Measurements from ENCODE around the gene TMEM218.

- TF ChIP-seq, protein P1, sequence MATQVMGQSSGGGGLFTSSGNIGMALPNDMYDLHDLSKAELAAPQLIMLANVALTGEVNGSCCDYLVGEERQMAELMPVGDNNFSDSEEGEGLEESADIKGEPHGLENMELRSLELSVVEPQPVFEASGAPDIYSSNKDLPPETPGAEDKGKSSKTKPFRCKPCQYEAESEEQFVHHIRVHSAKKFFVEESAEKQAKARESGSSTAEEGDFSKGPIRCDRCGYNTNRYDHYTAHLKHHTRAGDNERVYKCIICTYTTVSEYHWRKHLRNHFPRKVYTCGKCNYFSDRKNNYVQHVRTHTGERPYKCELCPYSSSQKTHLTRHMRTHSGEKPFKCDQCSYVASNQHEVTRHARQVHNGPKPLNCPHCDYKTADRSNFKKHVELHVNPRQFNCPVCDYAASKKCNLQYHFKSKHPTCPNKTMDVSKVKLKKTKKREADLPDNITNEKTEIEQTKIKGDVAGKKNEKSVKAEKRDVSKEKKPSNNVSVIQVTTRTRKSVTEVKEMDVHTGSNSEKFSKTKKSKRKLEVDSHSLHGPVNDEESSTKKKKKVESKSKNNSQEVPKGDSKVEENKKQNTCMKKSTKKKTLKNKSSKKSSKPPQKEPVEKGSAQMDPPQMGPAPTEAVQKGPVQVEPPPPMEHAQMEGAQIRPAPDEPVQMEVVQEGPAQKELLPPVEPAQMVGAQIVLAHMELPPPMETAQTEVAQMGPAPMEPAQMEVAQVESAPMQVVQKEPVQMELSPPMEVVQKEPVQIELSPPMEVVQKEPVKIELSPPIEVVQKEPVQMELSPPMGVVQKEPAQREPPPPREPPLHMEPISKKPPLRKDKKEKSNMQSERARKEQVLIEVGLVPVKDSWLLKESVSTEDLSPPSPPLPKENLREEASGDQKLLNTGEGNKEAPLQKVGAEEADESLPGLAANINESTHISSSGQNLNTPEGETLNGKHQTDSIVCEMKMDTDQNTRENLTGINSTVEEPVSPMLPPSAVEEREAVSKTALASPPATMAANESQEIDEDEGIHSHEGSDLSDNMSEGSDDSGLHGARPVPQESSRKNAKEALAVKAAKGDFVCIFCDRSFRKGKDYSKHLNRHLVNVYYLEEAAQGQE (IDR thresholded peaks at IDR 0.05; ENCODE audit: low read depth, low read length) = no peak
- TF ChIP-seq NRF1 (conservative IDR thresholded peaks at IDR 0.05; ENCODE audit: low read depth, low read length) = no peak
- TF ChIP-seq SIN3A (IDR thresholded peaks at IDR 0.05; ENCODE audit: low read depth, low read length) = no peak
- TF ChIP-seq MEF2A (IDR thresholded peaks at IDR 0.05; ENCODE audit: insufficient read depth, low read depth, low read length) = no peak
- TF ChIP-seq POLR2A (IDR thresholded peaks at IDR 0.05; ENCODE audit: low read depth, low read length) = no peak
- TF ChIP-seq NFYA (IDR thresholded peaks at IDR 0.05; ENCODE audit: borderline replicate concordance, low read depth, low read length) = no peak
- no peak for TF ChIP-seq CHD4 (IDR thresholded peaks at IDR 0.05)
- TF ChIP-seq NFIC (IDR thresholded peaks at IDR 0.05; ENCODE audit: low read depth, low read length) = no peak
- no peak for TF ChIP-seq JUND (IDR thresholded peaks at IDR 0.05; ENCODE audit: low read depth, low read length)
- no peak for TF ChIP-seq TAF1 (IDR thresholded peaks at IDR 0.05; ENCODE audit: borderline replicate concordance, low read depth, low read length)
- TF ChIP-seq RFX5 (IDR thresholded peaks at IDR 0.05; ENCODE audit: low read depth, low read length) = no peak
- no peak for TF ChIP-seq WRNIP1 (IDR thresholded peaks at IDR 0.05; ENCODE audit: borderline replicate concordance, low read depth, low read length)
- TF ChIP-seq RELA (IDR thresholded peaks at IDR 0.05; ENCODE audit: borderline replicate concordance, partially characterized antibody) = no peak
These were observed 40.0 kb downstream of the TMEM218 start for GRCh38 chr11:125071435-125071834.
